PFSK-1 (cell line): ENCODE results near the gene MACROH2A1.

ENCODE experiments used
- FOXP2 ChIP-seq: optimal IDR thresholded peaks from 2 replicates; pipeline ENCODE3; 2011; ENCODE audit warnings: borderline replicate concordance, control low read depth, inconsistent platforms; ENCODE audit not compliant: insufficient read depth; ENCODE audit errors: extremely low read length, extremely low read depth
- SIN3A ChIP-seq: IDR thresholded peaks from 2 replicates; pipeline ENCODE4 v1.6.1; 2012; ENCODE audit warnings: mild to moderate bottlenecking, low read length, moderate library complexity, borderline replicate concordance; ENCODE audit not compliant: insufficient read depth
- TAF1 ChIP-seq: IDR thresholded peaks from 2 replicates; pipeline ENCODE4 v1.6.1; 2012; ENCODE audit warnings: low read length, control low read depth, borderline replicate concordance; ENCODE audit not compliant: insufficient read depth

DNA sequence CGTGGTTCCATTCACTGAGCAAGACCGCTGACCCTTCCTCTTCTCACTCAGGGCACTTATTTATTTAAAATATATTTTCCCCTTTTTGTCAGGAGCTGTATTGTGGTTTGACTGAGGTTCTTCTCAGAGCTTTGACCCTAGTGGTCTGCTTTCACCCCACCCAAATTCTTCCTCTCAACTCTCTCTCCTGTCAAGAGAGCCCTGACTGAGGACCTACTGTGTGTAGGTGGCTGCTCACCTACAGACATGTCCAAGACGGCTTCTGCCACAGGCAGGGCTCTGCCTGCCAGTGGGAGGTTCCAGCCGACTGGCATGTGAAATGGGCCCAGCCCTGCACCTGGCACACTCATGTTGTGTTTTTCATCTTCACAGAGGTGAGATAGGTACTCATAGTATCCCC, 42.9 kb upstream of the MACROH2A1 start:
- TF ChIP-seq TAF1 (no peak), FOXP2 (no peak), SIN3A (no peak)
